ENCODE results near the gene B3GNT5.

DNA sequence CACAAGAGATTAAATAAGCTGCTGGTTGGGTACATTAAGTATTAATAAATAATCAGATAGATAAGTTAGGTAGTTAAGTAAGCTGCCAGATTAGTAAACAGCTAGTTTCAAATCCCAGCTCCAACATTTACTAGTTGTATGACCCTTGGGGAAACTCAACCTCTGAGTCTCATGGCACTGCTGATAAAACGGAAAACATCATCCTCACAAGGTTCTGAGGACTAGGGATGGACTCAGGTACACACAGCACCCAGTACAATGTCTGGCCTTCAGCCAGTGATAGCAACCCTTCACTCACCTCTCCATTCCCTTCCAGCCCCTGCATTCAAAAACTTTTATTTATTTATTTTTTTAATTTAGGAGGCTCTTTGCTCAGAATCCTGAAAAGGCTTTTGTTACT is 32.3 kb downstream of the B3GNT5 start:
- TF ChIP-seq, protein P1, sequence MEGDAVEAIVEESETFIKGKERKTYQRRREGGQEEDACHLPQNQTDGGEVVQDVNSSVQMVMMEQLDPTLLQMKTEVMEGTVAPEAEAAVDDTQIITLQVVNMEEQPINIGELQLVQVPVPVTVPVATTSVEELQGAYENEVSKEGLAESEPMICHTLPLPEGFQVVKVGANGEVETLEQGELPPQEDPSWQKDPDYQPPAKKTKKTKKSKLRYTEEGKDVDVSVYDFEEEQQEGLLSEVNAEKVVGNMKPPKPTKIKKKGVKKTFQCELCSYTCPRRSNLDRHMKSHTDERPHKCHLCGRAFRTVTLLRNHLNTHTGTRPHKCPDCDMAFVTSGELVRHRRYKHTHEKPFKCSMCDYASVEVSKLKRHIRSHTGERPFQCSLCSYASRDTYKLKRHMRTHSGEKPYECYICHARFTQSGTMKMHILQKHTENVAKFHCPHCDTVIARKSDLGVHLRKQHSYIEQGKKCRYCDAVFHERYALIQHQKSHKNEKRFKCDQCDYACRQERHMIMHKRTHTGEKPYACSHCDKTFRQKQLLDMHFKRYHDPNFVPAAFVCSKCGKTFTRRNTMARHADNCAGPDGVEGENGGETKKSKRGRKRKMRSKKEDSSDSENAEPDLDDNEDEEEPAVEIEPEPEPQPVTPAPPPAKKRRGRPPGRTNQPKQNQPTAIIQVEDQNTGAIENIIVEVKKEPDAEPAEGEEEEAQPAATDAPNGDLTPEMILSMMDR (IDR thresholded peaks at IDR 0.05) = no peak
- TF ChIP-seq POLR2A (IDR thresholded peaks at IDR 0.05) = no peak

Data from testis (tissue), 2 donors.